Stimulated activated CD4-positive, alpha-beta T cell treated with anti-CD3 and anti-CD28 coated beads, TNF-alpha, amount 100 ng/mL, for 24 hours (primary cell): ENCODE results near the gene DNAH8.
"Not testable (repeated sequence)": the region's sequence is repeated elsewhere in the genome, so short reads cannot be mapped to it uniquely, and the experiment has no call there.

Experiments used
- DNase-seq, 3 experiments: peaks; one replicate each; pipeline ENCODE4 v3.0.0-alpha.2; 2020; ENCODE audit warnings: low read depth in 3 of 3

DNAH8 gene

GRCh38 chr6:38843798-38844197 lies 128.7 kb downstream of the DNAH8 start:
- DNase-seq, result no peak

- DNase-seq, result no peak
These were observed 130.8 kb downstream of the DNAH8 start for GRCh38 chr6:38845931-38846330.

GRCh38 chr6:38846361-38846760 lies 131.2 kb downstream of the DNAH8 start:
- no peak for DNase-seq

- no peak for DNase-seq
These were observed 131.7 kb downstream of the DNAH8 start for GRCh38 chr6:38846844-38847243.

- DNase-seq, result no peak
These were observed 132.4 kb downstream of the DNAH8 start for GRCh38 chr6:38847497-38847896.

GRCh38 chr6:38848760-38849159 lies 133.6 kb downstream of the DNAH8 start:
- no peak for DNase-seq

- no peak for DNase-seq
These were observed 137.1 kb downstream of the DNAH8 start for GRCh38 chr6:38852215-38852614.

- DNase-seq, result no peak
These were observed 138.1 kb downstream of the DNAH8 start for GRCh38 chr6:38853236-38853635.

- no peak for DNase-seq
These were observed 141.4 kb downstream of the DNAH8 start for GRCh38 chr6:38856492-38856891.

GRCh38 chr6:38857815-38858214 lies 142.7 kb downstream of the DNAH8 start:
- no peak for DNase-seq

- no peak for DNase-seq
These were observed 144.9 kb downstream of the DNAH8 start for GRCh38 chr6:38860041-38860440.

GRCh38 chr6:38861926-38862401 lies 146.9 kb downstream of the DNAH8 start:
- DNase-seq, result no peak

GRCh38 chr6:38865521-38866174 lies 150.5 kb downstream of the DNAH8 start:
- no peak for DNase-seq

- DNase-seq, result no peak
These were observed 152.6 kb downstream of the DNAH8 start for GRCh38 chr6:38867726-38868125.

GRCh38 chr6:38871741-38872568 lies 156.8 kb downstream of the DNAH8 start:
- DNase-seq, result peak; percentile 26 to 51 (median 46)

- DNase-seq, result no peak
These were observed 157.9 kb downstream of the DNAH8 start for GRCh38 chr6:38873001-38873400.

GRCh38 chr6:38873816-38874215 lies 158.7 kb downstream of the DNAH8 start:
- DNase-seq, result not testable (repeated sequence)

GRCh38 chr6:38876475-38876874 lies 161.4 kb downstream of the DNAH8 start:
- DNase-seq, result peak in 1 of 3 experiments; percentile 5

GRCh38 chr6:38877721-38878120 lies 162.6 kb downstream of the DNAH8 start:
- no peak for DNase-seq

- DNase-seq, result no peak
These were observed 167.0 kb downstream of the DNAH8 start for GRCh38 chr6:38882157-38882556.

GRCh38 chr6:38897507-38897906 lies 182.4 kb downstream of the DNAH8 start:
- no peak for DNase-seq

GRCh38 chr6:38901802-38902522 lies 186.9 kb downstream of the DNAH8 start:
- DNase-seq, result no peak
